ENCODE results near the gene JAGN1. TPM values are rescaled to one million over a fixed set of nuclear protein-coding genes. Genes with fewer than 3 reads are reported as not detected.
"Not testable (repeated sequence)": the region's sequence is repeated elsewhere in the genome, so short reads cannot be mapped to it uniquely, and the experiment has no call there.

Gene JAGN1
- total RNA-seq, 1 donor from 2014 or later, result 55.2 TPM

GRCh38 chr3:9934993-9935392, 44.6 kb downstream of the JAGN1 start:
- intact Hi-C loops (cut with DNase I), result loop anchor here (2.0 to 10.0 kb wide), 2 partner anchors 92 to 310 kb away; partner anchors contain the start of gene TATDN2
- no peaks in the 10 kb centered on the region for H3K9me3 ChIP-seq

GRCh38 chr3:9935966-9936510, 45.6 kb downstream of the JAGN1 start:
- no peak for DNase-seq (ENCODE audit: low spot score in 2 of 2)

More at GRCh38 chr3:9934993-9935392, 44.6 kb downstream of the JAGN1 start:
- Histone ChIP-seq H3K27me3 (no peaks in the 10 kb centered on the region), H3K36me3 (peaks cover 23 to 24% of the 10 kb centered on the region in 2 donors), H3K4me1 (peaks cover 11 to 21% of the 10 kb centered on the region in 2 donors), H3K27ac (peak overlapping the region; percentile 97 to 99), H3K4me3 (peak overlapping the region; percentile 82 to 96)
- TF ChIP-seq CTCF (IDR thresholded peaks at IDR 0.05), result no peak
- DNase-seq (ENCODE audit: low spot score in 2 of 2), result no peak

GRCh38 chr3:9937486-9938238, 47.3 kb downstream of the JAGN1 start:
- Histone ChIP-seq H3K36me3 (peaks cover 31 to 35% of the 10 kb centered on the region in 2 donors), H3K4me1 (peaks cover 11 to 13% of the 10 kb centered on the region in 2 donors), H3K27me3 (no peaks in the 10 kb centered on the region), H3K4me3 (no peak overlapping the region), H3K9me3 (no peaks in the 10 kb centered on the region), H3K27ac (no peak overlapping the region)
- no peak for DNase-seq (ENCODE audit: low spot score in 2 of 2)
- TF ChIP-seq CTCF (IDR thresholded peaks at IDR 0.05), result no peak
- intact Hi-C loops (cut with DNase I), result loop anchor here (10.0 kb wide), 1 partner anchor 307 kb away; the partner anchor contains the start of gene TATDN2

More at GRCh38 chr3:9935966-9936510, 45.6 kb downstream of the JAGN1 start:
- Histone ChIP-seq H3K4me3 (peak overlapping the region in 1 of 2 donors; percentile 96), H3K9me3 (no peaks in the 10 kb centered on the region), H3K27ac (peak overlapping the region in 1 of 2 donors; percentile 99), H3K27me3 (no peaks in the 10 kb centered on the region), H3K4me1 (peaks cover 11 to 21% of the 10 kb centered on the region in 2 donors), H3K36me3 (peaks cover 27 to 28% of the 10 kb centered on the region in 2 donors)
- intact Hi-C loops (cut with DNase I), result loop anchor here (2.0 to 10.0 kb wide), 2 partner anchors 93 to 309 kb away; partner anchors contain the start of gene TATDN2
- no peak for TF ChIP-seq CTCF (IDR thresholded peaks at IDR 0.05)

DNA sequence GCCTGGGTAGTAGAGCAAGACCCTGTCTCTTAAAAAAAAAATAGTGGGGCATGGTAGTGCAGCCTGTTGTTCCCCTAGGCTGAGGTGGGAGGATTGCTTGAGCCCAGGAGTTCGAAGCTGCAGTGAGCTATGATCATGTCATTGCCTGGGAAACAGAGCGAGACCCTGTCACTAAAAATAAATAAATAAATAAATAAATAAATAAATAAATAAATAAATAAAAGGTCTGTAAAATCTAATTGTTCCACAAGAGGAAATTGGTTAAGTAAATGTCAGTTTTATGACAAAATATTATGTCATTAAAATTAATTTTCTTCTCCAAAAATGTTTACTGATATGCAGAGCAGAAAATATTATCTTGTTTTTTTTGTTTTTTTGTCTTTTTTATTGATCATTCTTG, 48.6 kb downstream of the JAGN1 start:
- H3K4me3 ChIP-seq, result no peak overlapping the region
- intact Hi-C loops (cut with DNase I), result loop anchor here (10.0 kb wide), 1 partner anchor 306 kb away; the partner anchor contains the start of gene TATDN2
- no peak for TF ChIP-seq CTCF (IDR thresholded peaks at IDR 0.05)
- H3K9me3 ChIP-seq, result no peaks in the 10 kb centered on the region
- H3K27me3 ChIP-seq, result no peaks in the 10 kb centered on the region
- peaks cover 35 to 37% of the 10 kb centered on the region in 2 donors for H3K36me3 ChIP-seq
- peaks cover 8 to 13% of the 10 kb centered on the region in 2 donors for H3K4me1 ChIP-seq
- DNase-seq (ENCODE audit: low spot score in 2 of 2), result no peak
- H3K27ac ChIP-seq, result no peak overlapping the region

GRCh38 chr3:9939906-9940305, 49.5 kb downstream of the JAGN1 start:
- DNase-seq (ENCODE audit: low spot score in 2 of 2); H3K27ac ChIP-seq; H3K27me3 ChIP-seq; H3K4me1 ChIP-seq; H3K4me3 ChIP-seq; H3K9me3 ChIP-seq: not testable (repeated sequence)
- intact Hi-C loops (cut with DNase I), result loop anchor here (10.0 kb wide), 1 partner anchor 305 kb away; the partner anchor contains the start of gene TATDN2
- H3K36me3 ChIP-seq, result peaks cover 37 to 38% of the 10 kb centered on the region in 2 donors

- H3K9me3 ChIP-seq, result no peaks in the 10 kb centered on the region
- intact Hi-C loops (cut with DNase I), result no loop called here
- no peaks in the 10 kb centered on the region for H3K4me1 ChIP-seq
- H3K27me3 ChIP-seq, result no peaks in the 10 kb centered on the region
- no peak overlapping the region for H3K4me3 ChIP-seq
- H3K36me3 ChIP-seq, result peaks cover 37% of the 10 kb centered on the region in 2 donors
- DNase-seq (ENCODE audit: low spot score in 2 of 2), result no peak
- no peak overlapping the region for H3K27ac ChIP-seq
- no peak for TF ChIP-seq CTCF (IDR thresholded peaks at IDR 0.05)
Measured at GRCh38 chr3:9940746-9941145, 50.3 kb downstream of the JAGN1 start.
